EH (cell line): ENCODE results near the gene KCTD7.
"Not testable (repeated sequence)": the region's sequence is repeated elsewhere in the genome, so short reads cannot be mapped to it uniquely, and the experiment has no call there.

Experiments
- DNase-seq: peaks from one replicate; pipeline ENCODE4 v3.0.0-alpha.2; 2015; ENCODE audit warnings: low read depth

KCTD7 gene

DNA sequence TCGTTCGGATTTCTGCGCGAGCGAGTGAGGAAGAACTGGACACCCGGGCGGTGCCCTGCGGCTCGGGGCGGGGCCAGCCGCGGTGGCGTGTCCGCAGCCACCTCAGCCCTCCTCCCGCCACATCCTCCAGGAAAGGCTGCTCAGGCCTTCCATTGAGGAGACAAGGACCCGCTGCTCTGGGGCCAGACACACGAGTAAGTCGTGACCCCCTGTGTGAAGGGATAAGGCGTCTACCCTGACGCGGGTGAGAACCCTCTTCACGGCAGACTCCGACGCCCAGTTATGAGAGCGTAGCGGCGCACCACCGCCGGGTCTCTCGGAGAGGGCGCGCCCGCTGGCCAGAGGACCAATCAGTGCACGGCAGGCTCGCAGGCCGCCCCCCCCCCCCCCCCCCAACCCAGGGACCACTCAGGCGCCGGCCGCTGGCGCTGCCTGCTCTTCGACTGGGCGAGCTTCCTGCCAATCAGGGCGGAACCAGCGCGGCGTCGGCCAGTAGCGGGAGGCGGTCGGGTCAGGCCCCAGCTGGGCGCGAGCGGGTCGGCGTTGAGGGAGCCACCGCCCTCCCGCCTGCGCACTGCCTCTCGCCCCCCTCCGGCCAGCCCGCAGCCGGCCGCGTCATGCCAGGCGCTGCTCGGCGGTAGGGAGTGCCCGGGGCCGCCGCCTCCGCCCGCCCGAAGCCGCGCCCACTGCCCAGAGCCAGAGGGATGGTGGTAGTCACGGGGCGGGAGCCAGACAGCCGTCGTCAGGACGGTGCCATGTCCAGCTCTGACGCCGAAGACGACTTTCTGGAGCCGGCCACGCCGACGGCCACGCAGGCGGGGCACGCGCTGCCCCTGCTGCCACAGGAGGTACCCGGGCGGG, at the start of gene KCTD7:
KCTD7 (plus strand) TSS at position 521 of the 861 bp plus-strand sequence; CDS start at position 705, 184 bp downstream.
- peak; percentile 99 for DNase-seq

DNA sequence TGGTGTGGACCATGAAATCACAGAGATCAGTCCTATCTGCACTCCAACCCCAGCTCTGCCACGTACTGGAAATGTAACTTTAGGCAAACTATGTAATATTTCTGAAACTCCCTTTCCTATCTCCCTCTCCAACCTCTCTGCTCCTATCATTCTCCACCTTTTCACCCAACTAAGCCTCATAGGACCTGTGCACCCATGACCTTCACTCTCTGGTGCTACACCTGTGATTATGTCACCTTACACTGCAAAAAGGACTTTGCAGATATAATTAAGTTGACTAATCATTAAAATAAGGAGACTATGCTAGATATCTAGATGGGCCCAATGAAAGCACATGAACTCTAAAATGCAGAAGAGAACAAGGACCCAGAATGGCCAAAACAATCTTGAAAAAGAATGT, 48.3 kb upstream of the KCTD7 start:
- not testable (repeated sequence) for DNase-seq

GRCh38 chr7:66582816-66583489, 45.7 kb upstream of the KCTD7 start:
- DNase-seq, result not testable (repeated sequence)

GRCh38 chr7:66583490-66584110, 45.1 kb upstream of the KCTD7 start:
- no peak for DNase-seq

DNA sequence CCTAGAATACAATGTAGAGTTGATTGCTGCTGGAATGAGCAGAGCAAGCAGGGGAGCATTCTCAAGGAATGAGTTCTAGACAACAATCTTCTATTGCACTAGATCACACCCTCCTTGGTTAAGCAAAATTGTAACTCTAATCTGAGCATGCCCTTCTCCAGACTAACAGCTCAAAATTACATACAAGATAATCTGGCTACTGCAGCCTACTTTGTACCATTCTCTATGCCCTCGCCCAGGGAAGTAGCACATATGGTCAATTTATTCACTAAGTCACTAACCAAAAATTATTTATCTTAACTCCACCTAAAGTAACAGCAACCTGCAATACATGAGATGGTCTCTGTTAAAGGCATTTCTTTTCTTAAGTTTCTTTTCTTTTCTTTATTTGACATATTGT, 42.5 kb upstream of the KCTD7 start:
- no peak for DNase-seq

GRCh38 chr7:66588226-66588625, 40.5 kb upstream of the KCTD7 start:
- DNase-seq, result peak; percentile 71

DNA sequence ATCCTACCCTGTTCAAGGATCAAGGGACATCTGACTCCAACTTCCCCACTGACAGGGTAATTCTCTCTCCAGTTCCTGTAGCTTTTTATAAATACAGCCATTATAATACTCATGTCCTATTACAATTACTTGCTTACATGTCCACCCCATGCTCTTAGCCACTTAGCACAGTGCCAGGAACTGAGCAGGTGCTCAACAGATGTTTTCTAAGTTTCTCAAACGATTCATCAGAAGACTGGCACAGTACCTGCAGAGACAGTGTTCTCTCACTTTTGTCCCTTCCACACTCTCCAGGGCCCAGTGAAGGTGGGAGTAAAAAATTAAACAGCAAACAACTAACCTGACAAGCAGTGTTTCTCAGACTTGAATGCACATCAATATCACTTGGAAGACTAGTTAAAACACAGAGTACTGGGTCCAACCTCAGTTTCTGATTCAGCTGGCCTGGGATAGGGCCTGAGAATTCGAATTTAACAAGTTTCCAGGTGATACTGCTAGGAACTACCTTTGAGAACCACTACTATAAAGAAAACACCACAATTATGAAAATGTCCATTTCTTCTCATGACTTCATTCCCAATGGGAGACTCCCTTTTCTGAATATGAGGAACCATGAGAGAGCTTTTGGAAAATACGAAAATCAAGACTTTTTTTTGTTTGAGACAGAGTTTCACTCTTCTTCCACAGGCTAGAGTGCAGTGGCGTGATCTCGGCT, 39.7 kb upstream of the KCTD7 start:
- DNase-seq, result not testable (repeated sequence)

GRCh38 chr7:66590302-66591057, 38.2 kb upstream of the KCTD7 start:
- DNase-seq, result peak; percentile 76

GRCh38 chr7:66591058-66591798, 37.5 kb upstream of the KCTD7 start:
- peak; percentile 25 for DNase-seq

- peak; percentile 89 for DNase-seq
Observed at GRCh38 chr7:66591799-66592596, 36.7 kb upstream of the KCTD7 start.

- DNase-seq, result not testable (repeated sequence)
Observed at GRCh38 chr7:66592597-66593146, 36.0 kb upstream of the KCTD7 start.

GRCh38 chr7:66594082-66594481, 34.6 kb upstream of the KCTD7 start:
- not testable (repeated sequence) for DNase-seq

GRCh38 chr7:66597461-66597860, 31.2 kb upstream of the KCTD7 start:
- no peak for DNase-seq

GRCh38 chr7:66602159-66602558, 26.5 kb upstream of the KCTD7 start:
- no peak for DNase-seq

- no peak for DNase-seq
Observed at GRCh38 chr7:66604198-66604597, 24.5 kb upstream of the KCTD7 start.

- not testable (repeated sequence) for DNase-seq
Observed at GRCh38 chr7:66606540-66607291, 22.0 kb upstream of the KCTD7 start.

GRCh38 chr7:66609176-66609575, 19.5 kb upstream of the KCTD7 start:
- DNase-seq, result no peak

- DNase-seq, result not testable (repeated sequence)
Observed at GRCh38 chr7:66614596-66614995, 14.1 kb upstream of the KCTD7 start.

DNA sequence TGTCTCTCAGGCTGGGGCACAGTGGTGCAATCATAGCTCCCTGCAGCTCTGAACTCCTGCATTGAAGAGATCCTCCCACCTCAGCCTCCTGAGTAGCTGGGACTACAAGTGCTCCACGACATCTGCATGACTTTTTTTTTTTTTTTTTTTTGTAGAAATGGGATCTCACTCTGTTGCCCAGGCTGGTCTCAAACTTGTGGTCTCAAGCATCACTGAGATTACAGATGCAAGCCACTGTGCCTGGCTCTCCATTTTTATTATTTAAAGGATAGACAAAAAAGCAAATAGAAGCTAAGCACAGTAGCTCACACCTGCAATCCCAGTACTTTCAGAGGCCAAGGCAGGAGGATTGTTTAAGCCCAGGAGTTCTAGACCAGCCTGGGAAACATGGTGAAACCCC, 13.0 kb upstream of the KCTD7 start:
- no peak for DNase-seq
